Endothelial cell of umbilical vein (primary cell): Measurements from ENCODE around the gene MTPN. TPM values are rescaled to one million over a fixed set of nuclear protein-coding genes. Genes with fewer than 3 reads are reported as not detected.

Source experiments
- BruUV-seq: library from RNA; stranded (reverse); fragments of 400-500 nt; replicated peaks from 2 replicates; lab custom pipeline; 2021; lab: Mats Ljungman, UMichigan
- CTCF ChIA-PET: fragments of 300-600, 350-600 bp; sonication (Branson Sonifier 250); formaldehyde crosslinking; loops from one replicate; lab custom pipeline; 2021; ENCODE audit warnings: antibody characterized with exemption, inconsistent platforms; lab: Charles Lee
- POLR2A ChIA-PET: fragments of 300-600, 350-600 bp; sonication (Branson Sonifier 250); formaldehyde crosslinking; loops from one replicate; lab custom pipeline; 2021; ENCODE audit warnings: antibody characterized with exemption, inconsistent platforms; lab: Charles Lee
- DNase-seq: peaks from one replicate; pipeline ENCODE4 v3.0.0-alpha.2; 2011; ENCODE audit warnings: low read depth, low spot score
- FAIRE-seq: peaks from 2 replicates; lab custom pipeline; 2011; peaks lifted over from hg19 to GRCh38; lab: Jason Lieb, UNC
- H2AFZ ChIP-seq: 2 replicates; pipeline ENCODE4 v1.6.0; 2012; ENCODE audit warnings: low read depth, low read length, control low read depth, inconsistent platforms
- H3K27ac ChIP-seq: 2 replicates; pipeline ENCODE4 v1.5.1; 2011; ENCODE audit warnings: low read depth, mild to moderate bottlenecking, control low read depth, low read length, moderate library complexity; ENCODE audit not compliant: insufficient read depth
- H3K27me3 ChIP-seq, 2 experiments: 2 replicates each; pipeline versions ENCODE4 v1.6.0 to v1.6.1; 2011; ENCODE audit warnings: low read length in 2 of 2, mixed read lengths in 1 of 2; ENCODE audit not compliant: control insufficient read depth in 2 of 2, insufficient read depth in 2 of 2
- H3K36me3 ChIP-seq, 2 experiments: 2 replicates in 1 of 2; 3 replicates in 1 of 2; pipeline ENCODE4 v1.5.1; 2011; ENCODE audit warnings: low read length in 2 of 2, mild to moderate bottlenecking in 1 of 2, moderate library complexity in 1 of 2; ENCODE audit not compliant: control insufficient read depth in 2 of 2, insufficient read depth in 2 of 2; ENCODE audit errors: extremely low read depth in 1 of 2
- H3K4me1 ChIP-seq: 3 replicates; pipeline ENCODE4 v1.5.1; 2011; ENCODE audit warnings: mild to moderate bottlenecking, low read length; ENCODE audit not compliant: control insufficient read depth, insufficient read depth; ENCODE audit errors: extremely low read depth
- H3K4me2 ChIP-seq: 2 replicates; pipeline ENCODE4 v1.6.1; 2011; ENCODE audit warnings: low read length, control low read depth, mixed read lengths; ENCODE audit not compliant: insufficient read depth
- H3K4me3 ChIP-seq, 3 experiments: fragments of 200-600 bp in 1 of 3; sonication (generic), shearing (Covaris generic) in 1 of 3; replicated peaks in 1 of 3; 2 replicates each; pipeline ENCODE4 v1.5.1; 2011 to 2016; ENCODE audit warnings: control low read depth in 3 of 3, low read length in 3 of 3, mild to moderate bottlenecking in 2 of 3, inconsistent platforms in 1 of 3, low read depth in 1 of 3, moderate library complexity in 1 of 3; ENCODE audit not compliant: insufficient read depth in 1 of 3
- H3K79me2 ChIP-seq: 2 replicates; pipeline ENCODE4 v1.6.0; 2012; ENCODE audit warnings: low read length, inconsistent platforms; ENCODE audit not compliant: control insufficient read depth, insufficient read depth
- H3K9ac ChIP-seq: replicated peaks from 2 replicates; pipeline ENCODE3; 2011; ENCODE audit warnings: low read length, control low read depth; ENCODE audit not compliant: insufficient read depth; ENCODE audit errors: extremely low read depth
- H3K9me1 ChIP-seq: replicated peaks from 3 replicates; pipeline ENCODE4 v1.6.0; 2011; ENCODE audit warnings: mild to moderate bottlenecking, low read length; ENCODE audit not compliant: control insufficient read depth, insufficient read depth; ENCODE audit errors: extremely low read depth
- H3K9me3 ChIP-seq: replicated peaks from 2 replicates; pipeline ENCODE4 v1.5.1; 2012; ENCODE audit warnings: low read length, inconsistent platforms; ENCODE audit not compliant: control insufficient read depth, insufficient read depth
- H4K20me1 ChIP-seq: replicated peaks from 2 replicates; pipeline ENCODE3; 2011; ENCODE audit warnings: mild to moderate bottlenecking, low read length; ENCODE audit not compliant: control insufficient read depth, insufficient read depth; ENCODE audit errors: extremely low read depth
- CTCF ChIP-seq, 2 donors: IDR thresholded peaks; 1 replicate in 1 of 2; 2 replicates in 1 of 2; pipeline ENCODE4 v1.5.1; 2011; ENCODE audit warnings: low read length in 2 of 2, mild to moderate bottlenecking in 2 of 2, moderate library complexity in 2 of 2, control low read depth in 1 of 2, inconsistent platforms in 1 of 2, low read depth in 1 of 2; ENCODE audit not compliant: insufficient read depth in 1 of 2; ENCODE audit errors: extremely low read depth in 1 of 2
- EZH2 ChIP-seq: IDR thresholded peaks from 2 replicates; pipeline ENCODE4 v1.6.1; 2012; ENCODE audit warnings: borderline replicate concordance, low read depth, mild to moderate bottlenecking, moderate library complexity, low read length, inconsistent platforms; ENCODE audit not compliant: severe bottlenecking
- FOS ChIP-seq: IDR thresholded peaks from 2 replicates; pipeline ENCODE4 v1.6.1; 2011; ENCODE audit warnings: mild to moderate bottlenecking, low read length, moderate library complexity, borderline replicate concordance; ENCODE audit not compliant: insufficient read depth
- GATA2 ChIP-seq: IDR thresholded peaks from 2 replicates; pipeline ENCODE4 v1.7.0; 2011; ENCODE audit warnings: low read depth, mild to moderate bottlenecking, moderate library complexity, mixed read lengths, low read length; ENCODE audit not compliant: insufficient read length, insufficient read depth
- JUN ChIP-seq: IDR thresholded peaks from 2 replicates; pipeline ENCODE4 v1.6.1; 2011; ENCODE audit warnings: borderline replicate concordance, low read depth; ENCODE audit not compliant: insufficient read length, insufficient read depth
- MYC ChIP-seq: IDR thresholded peaks from one replicate; pipeline ENCODE4 v1.6.1; 2011; ENCODE audit warnings: mild to moderate bottlenecking, low read depth, low read length
- POLR2A ChIP-seq: IDR thresholded peaks from 2 replicates; pipeline ENCODE4 v1.6.1; 2012; ENCODE audit warnings: low read depth, mild to moderate bottlenecking, control low read depth, low read length
- POLR2AphosphoS5 ChIP-seq: IDR thresholded peaks from 2 replicates; pipeline ENCODE4 v1.6.1; 2012; ENCODE audit warnings: low read depth, mild to moderate bottlenecking, control low read depth, low read length, moderate library complexity; ENCODE audit not compliant: insufficient read depth
- dilution Hi-C: fragments of 300-500 bp; cut with MboI; formaldehyde crosslinking; loops from one replicate; pipeline ENCODE4 v1.15.0; 2019; ENCODE audit warnings: low sequenced_read_pairs; ENCODE audit not compliant: extremely low pct_ligation_motif_present
- intact Hi-C: fragments of 100-400 bp; cut with micrococcal nuclease; formaldehyde crosslinking; loops from one replicate; pipeline ENCODE4 v1.10.0; 2022
- polyA plus RNA-seq, 4 experiments: library from polyadenylated mRNA; depleted of rRNA in 3 of 4; stranded (reverse) in 3 of 4; unstranded in 1 of 4; fragments of >200 nt; gene quantifications; 2 replicates each; pipeline versions ENCODE4 v1.2.1 to v1.2.3, GENCODE V29; 2011 to 2012; ENCODE audit warnings: missing spikeins in 1 of 4
- total RNA-seq: library from RNA; stranded (reverse); gene quantifications from 2 replicates; pipeline ENCODE4 v1.2.3, GENCODE V29; 2021
- TF ChIP-seq, protein P1 (sequence below): IDR thresholded peaks from 2 replicates; pipeline ENCODE4 v1.6.1; 2011; ENCODE audit not compliant: insufficient read depth, insufficient read length

MTPN gene
- total and polyA plus RNA-seq, 2 donors (not counting 3 experiments of a cell fraction or from before 2014, with no cell fraction given), result 58.1 to 174 TPM

DNA sequence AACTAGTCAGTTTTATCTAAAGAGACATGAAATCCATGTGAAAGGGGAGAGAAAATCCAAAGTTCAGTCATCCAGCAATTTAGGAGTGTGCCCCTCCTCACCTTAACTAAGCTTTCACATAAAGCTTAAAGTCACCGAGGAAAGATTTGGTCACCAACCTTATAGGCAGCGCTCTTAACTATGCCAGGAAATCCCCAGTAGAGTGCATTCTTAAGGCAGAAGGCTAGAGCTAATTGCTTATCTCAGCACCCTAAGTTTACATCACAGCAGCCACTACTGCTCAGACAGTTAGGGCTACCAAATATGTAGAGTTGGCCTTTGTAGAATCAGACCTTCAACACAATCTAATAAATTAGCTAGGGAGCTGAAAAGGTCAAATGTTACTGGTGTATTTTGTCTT lies 47.9 kb downstream of the MTPN start:
- TF ChIP-seq, protein P1, sequence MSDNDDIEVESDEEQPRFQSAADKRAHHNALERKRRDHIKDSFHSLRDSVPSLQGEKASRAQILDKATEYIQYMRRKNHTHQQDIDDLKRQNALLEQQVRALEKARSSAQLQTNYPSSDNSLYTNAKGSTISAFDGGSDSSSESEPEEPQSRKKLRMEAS, result no peak
- TF ChIP-seq FOS (no peak), CTCF (IDR thresholded peaks at IDR 0.05; ENCODE audit: extremely low read depth in 1 of 2, insufficient read depth in 1 of 2, low read depth in 1 of 2, low read length in 2 of 2) (no peak), GATA2 (no peak), EZH2 (no peak), POLR2A (no peak), POLR2AphosphoS5 (no peak), JUN (no peak), MYC (no peak)
- Histone ChIP-seq H3K4me1 (peaks cover 17% of the 10 kb centered on the region), H2AFZ (no peak overlapping the region), H3K79me2 (peaks cover 39% of the 10 kb centered on the region), H3K27ac (no peak overlapping the region), H3K9me3 (no peaks in the 10 kb centered on the region), H3K9ac (no peak overlapping the region), H3K4me2 (no peak overlapping the region), H3K36me3 (peaks cover 2% of the 10 kb centered on the region in 2 experiments), H4K20me1 (no peaks in the 10 kb centered on the region), H3K27me3 (no peaks in the 10 kb centered on the region), H3K9me1 (no peaks in the 10 kb centered on the region), H3K4me3 (no peak overlapping the region)
- TSS peak; percentile 26 for BruUV-seq
- CTCF ChIA-PET, result interaction anchor here (1.2 kb wide), 1 partner anchor 14 kb away, joined by 3 read pairs; no protein-coding TSS in a partner anchor
- no peak for DNase-seq
- POLR2A ChIA-PET, result no interaction called here
- intact Hi-C loops, result no loop called here
- dilution Hi-C loops, result no loop called here
- FAIRE-seq, result no peak
